ENCODE results near the gene DLGAP1.

The DLGAP1 gene

GRCh38 chr18:3716116-3716660, 738.9 kb downstream of the DLGAP1 start:
- ChIA-PET POLR2A (no interaction called here), CTCF (interaction anchor here (0.6 kb wide), 1 partner anchor 279 kb away, joined by 3 read pairs; no protein-coding TSS in a partner anchor)
- no peak for DNase-seq (ENCODE audit: extremely low spot score)
- TF ChIP-seq SUZ12 (IDR thresholded peaks at IDR 0.05) (no peak), ARNT (IDR thresholded peaks at IDR 0.05) (no peak), TARDBP (IDR thresholded peaks at IDR 0.05) (no peak), CTBP1 (IDR thresholded peaks at IDR 0.05; ENCODE audit: borderline replicate concordance) (no peak)

GRCh38 chr18:3715231-3716080, 739.7 kb downstream of the DLGAP1 start:
- TF ChIP-seq SP1 (IDR thresholded peaks at IDR 0.05), result no peak
- no peak for TF ChIP-seq FOXA1 (IDR thresholded peaks at IDR 0.05)
- TF ChIP-seq ZNF384 (IDR thresholded peaks at IDR 0.05), result no peak
- ChIA-PET POLR2A (no interaction called here), CTCF (interaction anchor here (1.2 kb wide), 1 partner anchor 56 kb away, joined by 6 read pairs; no protein-coding TSS in a partner anchor)
- DNase-seq (ENCODE audit: extremely low spot score), result no peak

DNA sequence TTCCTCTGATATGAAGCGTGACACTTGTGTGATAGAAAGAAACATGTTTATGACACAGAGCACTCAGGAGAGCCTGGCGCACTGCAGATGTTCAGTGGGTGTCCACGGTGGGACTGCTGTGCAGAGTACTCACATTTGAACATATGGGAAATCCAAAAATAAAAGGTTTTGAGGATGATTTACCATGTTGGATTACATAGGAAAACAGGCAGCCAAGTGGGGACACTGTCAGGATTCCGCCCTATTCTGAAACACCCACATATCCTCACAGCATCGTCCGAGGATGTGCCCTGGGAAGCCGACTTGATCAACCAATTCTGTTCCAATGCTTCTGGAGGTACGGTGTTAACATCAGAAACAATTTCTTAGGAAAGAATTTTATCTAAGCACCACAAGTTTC, 741.4 kb downstream of the DLGAP1 start:
- TF ChIP-seq BHLHE40 (IDR thresholded peaks at IDR 0.05; ENCODE audit: borderline replicate concordance) (no peak), HDGF (IDR thresholded peaks at IDR 0.05; ENCODE audit: borderline replicate concordance) (no peak), CTBP1 (IDR thresholded peaks at IDR 0.05; ENCODE audit: borderline replicate concordance) (no peak), SUZ12 (IDR thresholded peaks at IDR 0.05) (no peak), SP1 (IDR thresholded peaks at IDR 0.05) (no peak), FOXM1 (IDR thresholded peaks at IDR 0.05; ENCODE audit: borderline replicate concordance) (no peak), ELF4 (IDR thresholded peaks at IDR 0.05) (no peak), FOXK2 (IDR thresholded peaks at IDR 0.05) (no peak), ZNF384 (IDR thresholded peaks at IDR 0.05) (no peak), TARDBP (IDR thresholded peaks at IDR 0.05) (no peak), NFRKB (IDR thresholded peaks at IDR 0.05) (no peak)
- TF ChIP-seq, protein P1, sequence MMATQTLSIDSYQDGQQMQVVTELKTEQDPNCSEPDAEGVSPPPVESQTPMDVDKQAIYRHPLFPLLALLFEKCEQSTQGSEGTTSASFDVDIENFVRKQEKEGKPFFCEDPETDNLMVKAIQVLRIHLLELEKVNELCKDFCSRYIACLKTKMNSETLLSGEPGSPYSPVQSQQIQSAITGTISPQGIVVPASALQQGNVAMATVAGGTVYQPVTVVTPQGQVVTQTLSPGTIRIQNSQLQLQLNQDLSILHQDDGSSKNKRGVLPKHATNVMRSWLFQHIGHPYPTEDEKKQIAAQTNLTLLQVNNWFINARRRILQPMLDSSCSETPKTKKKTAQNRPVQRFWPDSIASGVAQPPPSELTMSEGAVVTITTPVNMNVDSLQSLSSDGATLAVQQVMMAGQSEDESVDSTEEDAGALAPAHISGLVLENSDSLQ (IDR thresholded peaks at IDR 0.05), result no peak
- ChIA-PET POLR2A (no interaction called here), CTCF (no interaction called here)
- DNase-seq (ENCODE audit: extremely low spot score), result no peak

DNA sequence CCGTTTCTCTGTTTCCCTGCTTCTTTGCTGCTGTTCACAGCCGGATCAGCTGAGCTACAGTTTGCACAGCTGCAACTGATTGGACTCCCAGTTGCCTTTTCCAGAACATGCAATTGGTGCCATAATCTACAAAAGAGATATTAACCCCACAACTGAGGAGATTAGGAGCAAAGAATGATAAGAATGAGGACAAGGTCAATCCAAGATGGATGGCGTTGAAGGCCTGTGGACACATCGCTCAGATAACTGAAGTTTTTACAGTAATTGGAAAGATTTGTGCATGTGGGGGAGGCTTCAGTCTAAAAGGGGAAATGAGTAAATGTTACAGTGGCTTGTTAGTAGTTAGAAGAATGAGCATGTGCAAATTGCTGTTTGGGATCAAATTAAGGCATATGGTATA, 741.9 kb downstream of the DLGAP1 start:
- ChIA-PET POLR2A (no interaction called here), CTCF (no interaction called here)
- TF ChIP-seq BHLHE40 (IDR thresholded peaks at IDR 0.05; ENCODE audit: borderline replicate concordance) (no peak), ARNT (IDR thresholded peaks at IDR 0.05) (no peak), FOXA1 (IDR thresholded peaks at IDR 0.05) (no peak), NFRKB (IDR thresholded peaks at IDR 0.05) (no peak), FOXM1 (IDR thresholded peaks at IDR 0.05; ENCODE audit: borderline replicate concordance) (no peak), SUZ12 (IDR thresholded peaks at IDR 0.05) (no peak), ELF4 (IDR thresholded peaks at IDR 0.05) (no peak), SP1 (IDR thresholded peaks at IDR 0.05) (no peak), ZNF384 (IDR thresholded peaks at IDR 0.05) (no peak), L3MBTL2 (conservative IDR thresholded peaks at IDR 0.05) (no peak), FOXK2 (IDR thresholded peaks at IDR 0.05) (no peak), TARDBP (IDR thresholded peaks at IDR 0.05) (no peak), CTBP1 (IDR thresholded peaks at IDR 0.05; ENCODE audit: borderline replicate concordance) (no peak), HDGF (IDR thresholded peaks at IDR 0.05; ENCODE audit: borderline replicate concordance) (no peak), LEF1 (IDR thresholded peaks at IDR 0.05; ENCODE audit: borderline replicate concordance) (no peak)
- TF ChIP-seq, protein P1 (IDR thresholded peaks at IDR 0.05), result no peak
- no peak for DNase-seq (ENCODE audit: extremely low spot score)

DNA sequence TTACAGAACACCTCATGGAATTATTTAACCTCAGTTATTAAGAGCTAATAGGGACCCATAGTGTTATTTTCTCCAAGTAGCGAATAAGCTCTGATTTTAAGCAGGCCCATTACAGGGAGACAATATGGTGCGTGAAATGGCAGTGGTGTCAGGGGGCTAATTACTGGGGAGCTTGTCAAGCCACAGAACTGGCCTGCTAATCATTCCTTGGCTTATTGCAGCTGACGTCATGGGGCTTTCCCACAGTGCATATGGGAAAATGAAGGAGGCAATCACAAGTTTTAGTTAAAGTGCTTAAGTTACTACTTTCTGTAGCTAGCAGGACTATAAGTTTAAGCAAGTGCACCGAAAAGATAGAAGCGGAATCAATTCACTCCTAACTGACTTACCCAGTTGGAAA, 742.6 kb downstream of the DLGAP1 start:
- TF ChIP-seq, protein P1 (IDR thresholded peaks at IDR 0.05), result no peak
- TF ChIP-seq SP1 (IDR thresholded peaks at IDR 0.05) (no peak), ELF4 (IDR thresholded peaks at IDR 0.05) (no peak), HDGF (IDR thresholded peaks at IDR 0.05; ENCODE audit: borderline replicate concordance) (no peak), NFRKB (IDR thresholded peaks at IDR 0.05) (no peak), TARDBP (IDR thresholded peaks at IDR 0.05) (no peak), CTBP1 (IDR thresholded peaks at IDR 0.05; ENCODE audit: borderline replicate concordance) (no peak), FOXK2 (IDR thresholded peaks at IDR 0.05) (no peak), FOXA1 (IDR thresholded peaks at IDR 0.05) (no peak), ARNT (IDR thresholded peaks at IDR 0.05) (no peak), LEF1 (IDR thresholded peaks at IDR 0.05; ENCODE audit: borderline replicate concordance) (no peak), BHLHE40 (IDR thresholded peaks at IDR 0.05; ENCODE audit: borderline replicate concordance) (no peak), FOXM1 (IDR thresholded peaks at IDR 0.05; ENCODE audit: borderline replicate concordance) (no peak), L3MBTL2 (conservative IDR thresholded peaks at IDR 0.05) (no peak), SUZ12 (IDR thresholded peaks at IDR 0.05) (no peak), ZNF384 (IDR thresholded peaks at IDR 0.05) (no peak)
- POLR2A ChIA-PET, result no interaction called here
- CTCF ChIA-PET, result no interaction called here
- no peak for DNase-seq (ENCODE audit: extremely low spot score)

GRCh38 chr18:3710712-3711301, 744.3 kb downstream of the DLGAP1 start:
- TF ChIP-seq HDGF (IDR thresholded peaks at IDR 0.05; ENCODE audit: borderline replicate concordance), result no peak
- TF ChIP-seq BHLHE40 (IDR thresholded peaks at IDR 0.05; ENCODE audit: borderline replicate concordance), result no peak
- no peak for TF ChIP-seq SP1 (IDR thresholded peaks at IDR 0.05)
- TF ChIP-seq SUZ12 (IDR thresholded peaks at IDR 0.05), result no peak
- TF ChIP-seq, protein P1 (IDR thresholded peaks at IDR 0.05), result no peak
- no peak for TF ChIP-seq CTBP1 (IDR thresholded peaks at IDR 0.05; ENCODE audit: borderline replicate concordance)
- no peak for TF ChIP-seq FOXK2 (IDR thresholded peaks at IDR 0.05)
- no peak for TF ChIP-seq FOXM1 (IDR thresholded peaks at IDR 0.05; ENCODE audit: borderline replicate concordance)
- no peak for TF ChIP-seq L3MBTL2 (conservative IDR thresholded peaks at IDR 0.05)
- TF ChIP-seq TARDBP (IDR thresholded peaks at IDR 0.05), result no peak
- TF ChIP-seq LEF1 (IDR thresholded peaks at IDR 0.05; ENCODE audit: borderline replicate concordance), result no peak
- no peak for TF ChIP-seq ZNF384 (IDR thresholded peaks at IDR 0.05)
- no peak for DNase-seq (ENCODE audit: extremely low spot score)
- ChIA-PET CTCF (no interaction called here), POLR2A (no interaction called here)
